ENCODE data around the gene TRUB2.
A peak's percentile ranks its signal among the peaks of the same experiment; 100 is the strongest.

TRUB2 gene

GRCh38 chr9:128325629-128326028 lies 3.4 kb upstream of the TRUB2 start:
- Histone ChIP-seq H3K27ac (no peak overlapping the region), H3K4me3 (no peak overlapping the region)
- no peak for DNase-seq (ENCODE audit: low spot score)
- no peak for TF ChIP-seq CTCF (IDR thresholded peaks at IDR 0.05)

GRCh38 chr9:128324401-128324800 lies 2.2 kb upstream of the TRUB2 start:
- no peak for TF ChIP-seq CTCF (IDR thresholded peaks at IDR 0.05)
- DNase-seq (ENCODE audit: low spot score) = no peak
- H3K27ac ChIP-seq = no peak overlapping the region
- no peak overlapping the region for H3K4me3 ChIP-seq

GRCh38 chr9:128323791-128324190 lies 1.5 kb upstream of the TRUB2 start:
- no peak for DNase-seq (ENCODE audit: low spot score)
- Histone ChIP-seq H3K27ac (no peak overlapping the region), H3K4me3 (peak overlapping the region; percentile 83)
- TF ChIP-seq CTCF (IDR thresholded peaks at IDR 0.05) = no peak

GRCh38 chr9:128323212-128323730 lies 1.0 kb upstream of the TRUB2 start:
- Histone ChIP-seq H3K4me3 (peak overlapping the region; percentile 83), H3K27ac (peak overlapping the region in 1 of 2 donors; percentile 94)
- no peak for DNase-seq (ENCODE audit: low spot score)
- no peak for TF ChIP-seq CTCF (IDR thresholded peaks at IDR 0.05)

- TF ChIP-seq CTCF (IDR thresholded peaks at IDR 0.05) = no peak
- peak overlapping the region in 1 of 2 donors; percentile 94 for H3K27ac ChIP-seq
- H3K4me3 ChIP-seq = peak overlapping the region; percentile 83
- no peak for DNase-seq (ENCODE audit: low spot score)
Observed at GRCh38 chr9:128321879-128322403, 306 bp downstream of the TRUB2 start.

GRCh38 chr9:128321343-128321742 lies 904 bp downstream of the TRUB2 start:
- peak overlapping the region; percentile 83 for H3K4me3 ChIP-seq
- no peak overlapping the region for H3K27ac ChIP-seq
- no peak for TF ChIP-seq CTCF (IDR thresholded peaks at IDR 0.05)
- no peak for DNase-seq (ENCODE audit: low spot score)

GRCh38 chr9:128317629-128318028 lies 4.6 kb downstream of the TRUB2 start:
- no peak overlapping the region for H3K27ac ChIP-seq
- no peak overlapping the region for H3K4me3 ChIP-seq
- TF ChIP-seq CTCF (IDR thresholded peaks at IDR 0.05) = no peak
- DNase-seq (ENCODE audit: low spot score) = no peak

Measured in coronary artery (tissue), 2 donors.